ENCODE data around the gene MED12.

DNA sequence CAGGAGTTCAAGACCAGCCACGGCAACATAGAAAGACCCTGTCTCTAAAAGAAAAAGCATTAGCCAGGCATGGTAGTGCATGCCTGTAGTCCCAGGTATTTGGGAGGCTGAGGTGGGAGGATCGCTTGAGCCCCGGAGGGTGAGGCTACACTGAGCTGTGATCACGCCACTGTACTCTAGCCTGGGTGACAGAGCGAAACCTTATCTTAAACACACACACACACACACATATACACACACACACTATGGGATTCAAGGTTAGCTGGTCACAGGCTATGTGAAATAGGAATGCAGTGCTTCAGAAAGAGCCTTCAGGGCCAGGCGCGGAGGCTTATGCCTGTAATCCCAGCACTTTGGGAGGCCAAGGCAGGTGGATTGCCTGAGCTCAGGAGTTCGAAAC is 49.7 kb downstream of the MED12 start:
- TF ChIP-seq CTCF (IDR thresholded peaks at IDR 0.05; ENCODE audit: insufficient read depth, low read length) (no peak), SPI1 (IDR thresholded peaks at IDR 0.05; ENCODE audit: borderline replicate concordance, low read depth) (no peak)
- TF ChIP-seq, protein P1, sequence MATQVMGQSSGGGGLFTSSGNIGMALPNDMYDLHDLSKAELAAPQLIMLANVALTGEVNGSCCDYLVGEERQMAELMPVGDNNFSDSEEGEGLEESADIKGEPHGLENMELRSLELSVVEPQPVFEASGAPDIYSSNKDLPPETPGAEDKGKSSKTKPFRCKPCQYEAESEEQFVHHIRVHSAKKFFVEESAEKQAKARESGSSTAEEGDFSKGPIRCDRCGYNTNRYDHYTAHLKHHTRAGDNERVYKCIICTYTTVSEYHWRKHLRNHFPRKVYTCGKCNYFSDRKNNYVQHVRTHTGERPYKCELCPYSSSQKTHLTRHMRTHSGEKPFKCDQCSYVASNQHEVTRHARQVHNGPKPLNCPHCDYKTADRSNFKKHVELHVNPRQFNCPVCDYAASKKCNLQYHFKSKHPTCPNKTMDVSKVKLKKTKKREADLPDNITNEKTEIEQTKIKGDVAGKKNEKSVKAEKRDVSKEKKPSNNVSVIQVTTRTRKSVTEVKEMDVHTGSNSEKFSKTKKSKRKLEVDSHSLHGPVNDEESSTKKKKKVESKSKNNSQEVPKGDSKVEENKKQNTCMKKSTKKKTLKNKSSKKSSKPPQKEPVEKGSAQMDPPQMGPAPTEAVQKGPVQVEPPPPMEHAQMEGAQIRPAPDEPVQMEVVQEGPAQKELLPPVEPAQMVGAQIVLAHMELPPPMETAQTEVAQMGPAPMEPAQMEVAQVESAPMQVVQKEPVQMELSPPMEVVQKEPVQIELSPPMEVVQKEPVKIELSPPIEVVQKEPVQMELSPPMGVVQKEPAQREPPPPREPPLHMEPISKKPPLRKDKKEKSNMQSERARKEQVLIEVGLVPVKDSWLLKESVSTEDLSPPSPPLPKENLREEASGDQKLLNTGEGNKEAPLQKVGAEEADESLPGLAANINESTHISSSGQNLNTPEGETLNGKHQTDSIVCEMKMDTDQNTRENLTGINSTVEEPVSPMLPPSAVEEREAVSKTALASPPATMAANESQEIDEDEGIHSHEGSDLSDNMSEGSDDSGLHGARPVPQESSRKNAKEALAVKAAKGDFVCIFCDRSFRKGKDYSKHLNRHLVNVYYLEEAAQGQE (IDR thresholded peaks at IDR 0.05; ENCODE audit: insufficient replicate concordance, low read depth) = no peak

All from HL-60 (cell line).